Heart right ventricle (tissue), 16 donors: ENCODE data around the gene MYO10. TPM values are rescaled to one million over a fixed set of nuclear protein-coding genes. Genes with fewer than 3 reads are reported as not detected.
A peak's percentile ranks its signal among the peaks of the same experiment; 100 is the strongest.

Experiments used
- ATAC-seq, 8 donors: fragments of 200-7000 bp; cut with Tn5 transposase; one replicate each; pipeline ENCODE4 v1.9.1; 2020; ENCODE audit warnings: mild to moderate bottlenecking in 8 of 8, moderate library complexity in 8 of 8, moderate number of reproducible peaks in 1 of 8
- DNase-seq, 2 donors: peaks; one replicate each; pipeline ENCODE4 v3.0.0-alpha.2; 2020
- H3K27ac ChIP-seq, 10 donors: fragments of 200-600 bp; sonication (generic) in 2 of 10; one replicate each; pipeline versions ENCODE4 v1.5.0 to v1.8.0; 2020 to 2022; ENCODE audit warnings: mild to moderate bottlenecking in 3 of 10
- H3K27me3 ChIP-seq, 7 donors: fragments of 200-600 bp; one replicate each; pipeline ENCODE4 v1.8.0; 2021 to 2022; ENCODE audit warnings: mild to moderate bottlenecking in 2 of 7
- H3K36me3 ChIP-seq, 9 donors: fragments of 200-600 bp; sonication (generic) in 1 of 9; one replicate each; pipeline versions ENCODE4 v1.5.0 to v1.8.0; 2020 to 2022; ENCODE audit warnings: mild to moderate bottlenecking in 2 of 9
- H3K4me1 ChIP-seq, 9 donors: fragments of 200-600 bp; sonication (generic) in 1 of 9; one replicate each; pipeline versions ENCODE4 v1.5.0 to v1.8.0; 2020 to 2022; ENCODE audit warnings: mild to moderate bottlenecking in 4 of 9
- H3K4me3 ChIP-seq, 10 donors: fragments of 200-600 bp; sonication (generic) in 2 of 10; one replicate each; pipeline versions ENCODE4 v1.5.0 to v1.8.0; 2020 to 2022; ENCODE audit warnings: mild to moderate bottlenecking in 7 of 10, moderate library complexity in 2 of 10
- H3K9me3 ChIP-seq, 11 donors: fragments of 200-600 bp in 10 of 11; sonication (generic) in 2 of 11; one replicate each; pipeline versions ENCODE4 v1.5.0 to v1.8.0; 2013 to 2022; ENCODE audit warnings: mild to moderate bottlenecking in 2 of 11, control low read depth in 1 of 11, moderate library complexity in 1 of 11
- WGBS, 2 donors: extraction: QIAGEN DNeasy Blood & Tissue Kit; methylation state at CpG; one replicate each; pipeline ENCODE4 v1.1.7; 2013; ENCODE audit warnings: inconsistent platforms in 1 of 2; 5-methylcytosine and 5-hydroxymethylcytosine counted together
- intact Hi-C, 10 donors: fragments of 100-400 bp; cut with DNase I; formaldehyde crosslinking; loops; one replicate each; pipeline versions ENCODE4 v1.11.1 to v1.14.2; 2022
- polyA plus RNA-seq, 2 donors: library from polyadenylated mRNA; stranded (reverse); fragments of 200-250 nt; gene quantifications; one replicate each; pipeline ENCODE4 v1.2.3, GENCODE V29; 2013
- total RNA-seq, 10 donors: library from RNA; stranded (reverse); fragmentation: NEBNext Ultra II Directional in 3 of 10; extraction: Animal tissue kit (Norgen Biotek cat#: 25700) in 3 of 10; gene quantifications; one replicate each; pipeline versions ENCODE4 v1.2.1 to v1.2.4, GENCODE V29; 2021 to 2023
- TF ChIP-seq, protein P1 (sequence below), 9 donors: fragments of 200-600 bp; sonication (generic) in 2 of 9; IDR thresholded peaks; one replicate each; pipeline versions ENCODE4 v1.5.0 to v1.8.0; 2021 to 2022; ENCODE audit warnings: antibody characterized with exemption in 9 of 9, mild to moderate bottlenecking in 5 of 9, moderate library complexity in 1 of 9
- donor health status: Arrhythmogenic right ventricular cardiomyopathy.
- donor health status: ischemic (EF 13 %, LVEDD 7.1; RV severe dilation, severe dysfunction).
- donor health status: healthy with polysubstance abuse.
- donor health status: DM: no; HTN: yes; CAD: no.
- donor health status: DM: no; HTN: no; CAD: no.
- donor health status: ischemic (EF 25% LVEDD 6.9; RV normal size, moderate dysfunction).
- donor health status: ischemic (EF 25% LVEDD 5.7; RV mildly dilated, moderate dysfunction).
- donor health status: healthy.
- donor health status: DM: yes; HTN: yes; CAD: no.
- donor health status: Ischemic cardiomyopathy.
- donor health status: ischemic (EF 35%, LVEDD 5.7; RV mildly dilated, moderate dysfunction).
- donor health status: nonischemic (EF 11% LVEDD 7.7; RV severe dilation, severe dysfunction).
- donor health status: DM: yes; HTN: yes; CAD: no.
- donor health status: PGD.
- donor health status: ischemic (EF 29% LVEDD 5.4; RV normal size, mild dysfunction).
- donor health status: nonischemic (EF 23%, LVEDD 6.1; RV moderate dilation, normal function).

Gene MYO10
- total and polyA plus RNA-seq, 12 donors = 1.2 to 8.2 (median 4.6) TPM

- no peaks in the 10 kb centered on the region for H3K9me3 ChIP-seq
- H3K36me3 ChIP-seq = no peaks in the 10 kb centered on the region
- no peak for DNase-seq
- H3K4me1 ChIP-seq = peaks cover 0 to 26% (median 5%) of the 10 kb centered on the region in 9 donors
- 60 to 62% methylated on average over 17 of the region's 17 CpGs for WGBS, 2 donors
- intact Hi-C loops = no loop called here
- ATAC-seq = peak in 2 of 8 donors; percentile 49 to 67
- no peak overlapping the region for H3K27ac ChIP-seq
- H3K4me3 ChIP-seq = no peak overlapping the region
- TF ChIP-seq, protein P1, sequence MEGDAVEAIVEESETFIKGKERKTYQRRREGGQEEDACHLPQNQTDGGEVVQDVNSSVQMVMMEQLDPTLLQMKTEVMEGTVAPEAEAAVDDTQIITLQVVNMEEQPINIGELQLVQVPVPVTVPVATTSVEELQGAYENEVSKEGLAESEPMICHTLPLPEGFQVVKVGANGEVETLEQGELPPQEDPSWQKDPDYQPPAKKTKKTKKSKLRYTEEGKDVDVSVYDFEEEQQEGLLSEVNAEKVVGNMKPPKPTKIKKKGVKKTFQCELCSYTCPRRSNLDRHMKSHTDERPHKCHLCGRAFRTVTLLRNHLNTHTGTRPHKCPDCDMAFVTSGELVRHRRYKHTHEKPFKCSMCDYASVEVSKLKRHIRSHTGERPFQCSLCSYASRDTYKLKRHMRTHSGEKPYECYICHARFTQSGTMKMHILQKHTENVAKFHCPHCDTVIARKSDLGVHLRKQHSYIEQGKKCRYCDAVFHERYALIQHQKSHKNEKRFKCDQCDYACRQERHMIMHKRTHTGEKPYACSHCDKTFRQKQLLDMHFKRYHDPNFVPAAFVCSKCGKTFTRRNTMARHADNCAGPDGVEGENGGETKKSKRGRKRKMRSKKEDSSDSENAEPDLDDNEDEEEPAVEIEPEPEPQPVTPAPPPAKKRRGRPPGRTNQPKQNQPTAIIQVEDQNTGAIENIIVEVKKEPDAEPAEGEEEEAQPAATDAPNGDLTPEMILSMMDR (IDR thresholded peaks at IDR 0.05) = no peak
- no peaks in the 10 kb centered on the region for H3K27me3 ChIP-seq
Measured at GRCh38 chr5:16866795-16867576, 69.1 kb downstream of the MYO10 start.

DNA sequence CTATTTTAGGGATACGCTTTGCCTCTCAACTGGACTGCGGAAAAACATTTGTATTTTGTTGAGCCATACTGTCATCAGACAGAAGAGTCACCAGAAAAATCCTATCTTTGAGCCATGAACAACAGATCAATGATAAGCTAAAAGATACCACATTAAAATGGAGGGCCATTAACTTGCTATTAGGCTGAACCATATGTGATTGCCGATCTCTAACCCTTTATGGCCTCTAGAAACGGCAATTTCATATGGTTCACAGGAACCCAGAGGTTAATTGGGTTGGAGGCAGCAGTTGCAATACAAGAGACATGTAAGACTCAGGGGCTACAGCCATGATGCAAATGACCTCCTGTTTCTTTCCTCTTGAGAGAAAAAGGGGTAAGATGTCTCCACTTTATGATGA is 69.8 kb downstream of the MYO10 start:
- ATAC-seq = no peak
- Histone ChIP-seq H3K4me3 (no peak overlapping the region), H3K27ac (no peak overlapping the region), H3K27me3 (no peaks in the 10 kb centered on the region), H3K36me3 (no peaks in the 10 kb centered on the region), H3K4me1 (peaks cover 0 to 26% (median 5%) of the 10 kb centered on the region in 9 donors), H3K9me3 (no peaks in the 10 kb centered on the region)
- WGBS, 2 donors = 89 to 90% methylated on average over 4 of the region's 4 CpGs
- TF ChIP-seq, protein P1 (IDR thresholded peaks at IDR 0.05) = no peak
- DNase-seq = no peak
- intact Hi-C loops = no loop called here

DNA sequence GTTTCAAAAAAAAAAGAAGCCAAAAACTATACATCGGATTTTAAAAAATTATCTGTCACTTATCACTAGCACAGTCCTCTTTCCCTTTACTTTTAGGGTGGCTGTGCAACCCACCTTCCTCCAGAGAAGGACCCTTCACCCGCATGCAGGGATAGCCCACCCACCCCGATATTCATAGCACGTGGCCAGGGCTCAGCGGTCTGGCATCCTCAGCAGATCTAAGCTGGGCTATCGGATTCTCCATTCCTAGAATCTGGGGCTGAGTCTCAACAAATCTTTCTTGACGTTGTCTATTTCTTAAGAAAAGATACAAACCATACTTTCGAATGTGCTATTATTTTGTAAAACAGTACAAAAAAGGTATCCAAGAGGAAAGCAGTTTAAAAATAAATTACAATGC is 70.9 kb downstream of the MYO10 start:
- 67 to 79% methylated on average over 8 of the region's 8 CpGs for WGBS, 2 donors

GRCh38 chr5:16864631-16865131 is 71.4 kb downstream of the MYO10 start:
- intact Hi-C loops = no loop called here
- ATAC-seq (peak in 1 of 8 donors; percentile 25), DNase-seq (no peak)
- Histone ChIP-seq H3K4me1 (peaks cover 0 to 26% (median 5%) of the 10 kb centered on the region in 9 donors), H3K27me3 (no peaks in the 10 kb centered on the region), H3K4me3 (no peak overlapping the region), H3K27ac (no peak overlapping the region), H3K36me3 (no peaks in the 10 kb centered on the region), H3K9me3 (no peaks in the 10 kb centered on the region)
- TF ChIP-seq, protein P1 (IDR thresholded peaks at IDR 0.05) = no peak
- 66 to 68% methylated on average over 4 of the region's 4 CpGs for WGBS, 2 donors

More for the DNA sequence above, 70.9 kb downstream of the MYO10 start:
- Histone ChIP-seq H3K36me3 (no peaks in the 10 kb centered on the region), H3K4me1 (peaks cover 0 to 26% (median 5%) of the 10 kb centered on the region in 9 donors), H3K27me3 (no peaks in the 10 kb centered on the region), H3K4me3 (no peak overlapping the region), H3K9me3 (no peaks in the 10 kb centered on the region), H3K27ac (no peak overlapping the region)
- DNase-seq (no peak), ATAC-seq (no peak)
- TF ChIP-seq, protein P1 (IDR thresholded peaks at IDR 0.05) = no peak
- intact Hi-C loops = no loop called here
